ENCODE measurements around the gene OR5K2. TPM values are rescaled to one million over a fixed set of nuclear protein-coding genes. Genes with fewer than 3 reads are reported as not detected.

The OR5K2 gene
- total and polyA plus RNA-seq, 12 donors = not detected

- no peak for TF ChIP-seq CTCF (IDR thresholded peaks at IDR 0.05)
- no peak overlapping the region for H3K4me3 ChIP-seq
- H3K27me3 ChIP-seq = peaks cover 0 to 12% (median 4%) of the 10 kb centered on the region in 7 donors
- intact Hi-C loops (cut with DNase I) = no loop called here
- 79 to 85% methylated on average over 5 of the region's 5 CpGs for WGBS, 2 donors
- H3K36me3 ChIP-seq = no peaks in the 10 kb centered on the region
- ATAC-seq (no peak), DNase-seq (no peak)
- H3K27ac ChIP-seq = no peak overlapping the region
- H3K9me3 ChIP-seq = no peaks in the 10 kb centered on the region
- no peaks in the 10 kb centered on the region for H3K4me1 ChIP-seq
These were observed 48.5 kb downstream of the OR5K2 start for GRCh38 chr3:98545940-98546339.

Other genes with a start within 250 kb of the OR5K2 start
- not detected for gene OR5H6, start 233.4 kb upstream of the OR5K2 start, total RNA-seq
- not detected for gene OR5H6, start 233.4 kb upstream of the OR5K2 start, polyA plus RNA-seq
- not detected for gene OR5H2, start 215.2 kb upstream of the OR5K2 start, total RNA-seq
- not detected for gene OR5H2, start 215.2 kb upstream of the OR5K2 start, polyA plus RNA-seq
- gene OR5K4, start 143.8 kb upstream of the OR5K2 start, total RNA-seq = not detected
- not detected for gene OR5K4, start 143.8 kb upstream of the OR5K2 start, polyA plus RNA-seq
- not detected for gene OR5K3, start 107.0 kb upstream of the OR5K2 start, total RNA-seq
- gene OR5K3, start 107.0 kb upstream of the OR5K2 start, polyA plus RNA-seq = not detected
- not detected for gene OR5K1, start 34.5 kb upstream of the OR5K2 start, total RNA-seq
- not detected for gene OR5K1, start 34.5 kb upstream of the OR5K2 start, polyA plus RNA-seq
- 10 to 100 TPM; 58.1 to 99.6 (median 75.5) TPM for gene CLDND1, start 25.2 kb downstream of the OR5K2 start, total RNA-seq
- gene CLDND1, start 25.2 kb downstream of the OR5K2 start, polyA plus RNA-seq = 10 to 100 TPM; 55.6 to 99.9 TPM
- gene GPR15, start 34.3 kb downstream of the OR5K2 start, total RNA-seq = under 1 TPM in 1 of 10 donors, not detected in 9; 0.21 TPM
- gene GPR15, start 34.3 kb downstream of the OR5K2 start, polyA plus RNA-seq = not detected
- gene CPOX, start 95.9 kb downstream of the OR5K2 start, total RNA-seq = 10 to 100 TPM in 7 of 10 donors, 1 to 10 TPM in 3; 7.7 to 12.5 (median 11.0) TPM
- 10 to 100 TPM in 1 of 2 donors, 1 to 10 TPM in 1; 7.9 to 11.6 TPM for gene CPOX, start 95.9 kb downstream of the OR5K2 start, polyA plus RNA-seq

Measured in heart right ventricle (tissue), 16 donors.